PC-3 (cell line): ENCODE data around the gene PPM1B. TPM values are rescaled to one million over a fixed set of nuclear protein-coding genes. Genes with fewer than 3 reads are reported as not detected.

Experiments
- ATAC-seq: fragments of 200-7000 bp; cut with Tn5 transposase; 2 replicates; pipeline ENCODE4 v1.9.1; 2020; ENCODE audit warnings: mild to moderate bottlenecking, moderate library complexity
- BruUV-seq: library from RNA; stranded (reverse); fragments of 400-500 nt; replicated peaks from 2 replicates; lab custom pipeline; 2021; lab: Mats Ljungman, UMichigan
- CTCF ChIA-PET: fragments of 300-600 bp; sonication (Branson Sonifier 250); formaldehyde crosslinking; loops from one replicate; lab custom pipeline; 2022; ENCODE audit warnings: antibody characterized with exemption; lab: Charles Lee
- POLR2A ChIA-PET: fragments of 300-600 bp; sonication (Branson Sonifier 250); formaldehyde crosslinking; loops from one replicate; lab custom pipeline; 2022; ENCODE audit warnings: antibody characterized with exemption; ENCODE audit not compliant: unreplicated experiment; lab: Charles Lee
- DNase-seq: peaks from one replicate; pipeline ENCODE4 v3.0.0-alpha.2; 2015
- H2AFZ ChIP-seq: fragments of 300-600 bp; sonication (generic); 2 replicates; pipeline ENCODE4 v1.6.0; 2016; ENCODE audit warnings: antibody characterized with exemption, low read length
- H3F3A ChIP-seq: fragments of 300-600 bp; sonication (generic); one replicate; pipeline ENCODE4 v1.6.0; 2017; ENCODE audit warnings: antibody characterized with exemption, low read length, control low read depth, mild to moderate bottlenecking; ENCODE audit not compliant: unreplicated experiment
- H3K27ac ChIP-seq: fragments of 300-600 bp; sonication (generic); 2 replicates; pipeline ENCODE4 v1.5.1; 2016; ENCODE audit warnings: mild to moderate bottlenecking, low read length
- H3K27me3 ChIP-seq: fragments of 300-600 bp; sonication (generic); 2 replicates; pipeline ENCODE4 v1.6.1; 2016; ENCODE audit warnings: low read length, mixed read lengths
- H3K36me3 ChIP-seq: fragments of 300-600 bp; sonication (generic); 2 replicates; pipeline ENCODE4 v1.6.1; 2016; ENCODE audit warnings: low read depth, mixed run types, low read length, mixed read lengths
- H3K4me1 ChIP-seq: fragments of 300-600 bp; sonication (generic); 2 replicates; pipeline ENCODE4 v1.5.1; 2016; ENCODE audit warnings: low read length; ENCODE audit not compliant: insufficient read depth
- H3K4me2 ChIP-seq: fragments of 300-600 bp; sonication (generic); 2 replicates; pipeline ENCODE4 v1.6.0; 2016; ENCODE audit warnings: low read length
- H3K4me3 ChIP-seq: fragments of 300-600 bp; sonication (generic); 2 replicates; pipeline ENCODE4 v1.5.1; 2016; ENCODE audit warnings: mild to moderate bottlenecking, low read length, mixed read lengths
- H3K79me2 ChIP-seq: fragments of 300-600 bp; sonication (generic); 2 replicates; pipeline ENCODE4 v1.6.1; 2017; ENCODE audit warnings: low read length, mixed read lengths
- H3K9ac ChIP-seq: fragments of 300-600 bp; sonication (generic); 2 replicates; pipeline ENCODE4 v1.6.0; 2016; ENCODE audit warnings: mild to moderate bottlenecking, low read length
- H3K9me2 ChIP-seq: fragments of 300-600 bp; sonication (generic); replicated peaks from 2 replicates; pipeline ENCODE4 v1.6.1; 2016; ENCODE audit warnings: mixed run types, low read length, mixed read lengths
- H3K9me3 ChIP-seq: fragments of 300-600 bp; sonication (generic); 2 replicates; pipeline ENCODE4 v1.6.1; 2016; ENCODE audit warnings: low read length, mixed read lengths
- H4K20me1 ChIP-seq: fragments of 300-600 bp; sonication (generic); 2 replicates; pipeline ENCODE4 v1.6.1; 2016; ENCODE audit warnings: low read length, mixed read lengths
- EZH2 ChIP-seq: fragments of 300-600 bp; sonication (generic); IDR thresholded peaks from one replicate; pipeline ENCODE4 v1.6.1; 2017; ENCODE audit warnings: antibody characterized with exemption, mild to moderate bottlenecking, low read length; ENCODE audit not compliant: unreplicated experiment
- EZH2phosphoT487 ChIP-seq: fragments of 300-600 bp; sonication (generic); IDR thresholded peaks from 2 replicates; pipeline ENCODE4 v1.6.1; 2018; ENCODE audit warnings: mild to moderate bottlenecking, antibody characterized with exemption, low read length, borderline replicate concordance
- intact Hi-C: fragments of 100-400 bp; cut with micrococcal nuclease; formaldehyde crosslinking; loops from 2 replicates; pipeline ENCODE4 v1.9.0; 2023
- total RNA-seq: library from RNA; depleted of rRNA; stranded (reverse); fragments of >200 nt; gene quantifications from 2 replicates; pipeline ENCODE4 v1.2.3, GENCODE V29; 2014
- TF ChIP-seq, protein P1 (sequence below): fragments of 300-600 bp; sonication (generic); conservative IDR thresholded peaks from 2 replicates; pipeline ENCODE4 v1.5.1; 2017; ENCODE audit warnings: antibody characterized with exemption, low read depth, mild to moderate bottlenecking, low read length

Gene PPM1B
- total RNA-seq, 1 experiment from 2014 or later, result 17.6 TPM

DNA sequence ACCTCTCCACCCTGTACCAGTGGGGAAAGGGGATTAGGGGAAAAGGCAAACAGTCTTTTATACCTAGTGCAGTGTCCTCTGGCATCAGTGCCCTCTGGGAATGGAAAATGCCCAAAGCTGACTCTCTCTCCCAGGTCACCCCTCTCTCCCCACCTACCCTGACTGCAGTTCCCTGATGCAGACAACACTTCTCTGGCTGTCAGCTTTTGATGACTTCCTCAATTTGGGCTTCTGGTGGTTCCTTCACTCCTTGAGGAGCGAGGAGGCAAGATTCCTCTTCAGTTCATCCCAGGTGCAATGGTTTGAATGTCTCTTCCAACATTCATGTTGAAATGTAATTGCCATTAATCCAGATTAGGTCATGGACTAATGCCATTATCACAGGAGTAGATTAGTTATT is 19.7 kb upstream of the PPM1B start:
- no TSS peak for BruUV-seq
- TF ChIP-seq, protein P1, sequence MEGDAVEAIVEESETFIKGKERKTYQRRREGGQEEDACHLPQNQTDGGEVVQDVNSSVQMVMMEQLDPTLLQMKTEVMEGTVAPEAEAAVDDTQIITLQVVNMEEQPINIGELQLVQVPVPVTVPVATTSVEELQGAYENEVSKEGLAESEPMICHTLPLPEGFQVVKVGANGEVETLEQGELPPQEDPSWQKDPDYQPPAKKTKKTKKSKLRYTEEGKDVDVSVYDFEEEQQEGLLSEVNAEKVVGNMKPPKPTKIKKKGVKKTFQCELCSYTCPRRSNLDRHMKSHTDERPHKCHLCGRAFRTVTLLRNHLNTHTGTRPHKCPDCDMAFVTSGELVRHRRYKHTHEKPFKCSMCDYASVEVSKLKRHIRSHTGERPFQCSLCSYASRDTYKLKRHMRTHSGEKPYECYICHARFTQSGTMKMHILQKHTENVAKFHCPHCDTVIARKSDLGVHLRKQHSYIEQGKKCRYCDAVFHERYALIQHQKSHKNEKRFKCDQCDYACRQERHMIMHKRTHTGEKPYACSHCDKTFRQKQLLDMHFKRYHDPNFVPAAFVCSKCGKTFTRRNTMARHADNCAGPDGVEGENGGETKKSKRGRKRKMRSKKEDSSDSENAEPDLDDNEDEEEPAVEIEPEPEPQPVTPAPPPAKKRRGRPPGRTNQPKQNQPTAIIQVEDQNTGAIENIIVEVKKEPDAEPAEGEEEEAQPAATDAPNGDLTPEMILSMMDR, result no peak
- TF ChIP-seq EZH2phosphoT487, result no peak
- TF ChIP-seq EZH2, result no peak
- ATAC-seq (no peak), DNase-seq (no peak)
- Histone ChIP-seq H4K20me1 (no peaks in the 10 kb centered on the region), H3F3A (no peaks in the 10 kb centered on the region), H3K9ac (no peak overlapping the region), H3K9me2 (no peaks in the 10 kb centered on the region), H3K9me3 (no peaks in the 10 kb centered on the region), H3K36me3 (no peaks in the 10 kb centered on the region), H3K4me3 (no peak overlapping the region), H3K79me2 (no peaks in the 10 kb centered on the region), H3K4me2 (no peak overlapping the region), H2AFZ (no peak overlapping the region), H3K4me1 (no peaks in the 10 kb centered on the region), H3K27me3 (no peaks in the 10 kb centered on the region), H3K27ac (no peak overlapping the region)
- CTCF ChIA-PET, result no interaction called here
- POLR2A ChIA-PET, result no interaction called here
- intact Hi-C loops, result no loop called here

GRCh38 chr2:44150473-44150872 is 18.2 kb upstream of the PPM1B start:
- no peaks in the 10 kb centered on the region for H3K9me3 ChIP-seq
- H3K27me3 ChIP-seq, result no peaks in the 10 kb centered on the region
- no peak overlapping the region for H3K9ac ChIP-seq
- TF ChIP-seq, protein P1, result no peak
- TF ChIP-seq EZH2 (no peak), EZH2phosphoT487 (no peak)
- DNase-seq (no peak), ATAC-seq (no peak)
- intact Hi-C loops, result no loop called here
- no peaks in the 10 kb centered on the region for H3K4me1 ChIP-seq
- H3K79me2 ChIP-seq, result no peaks in the 10 kb centered on the region
- H3K9me2 ChIP-seq, result no peaks in the 10 kb centered on the region
- ChIA-PET CTCF (no interaction called here), POLR2A (no interaction called here)
- H3K27ac ChIP-seq, result no peak overlapping the region
- H4K20me1 ChIP-seq, result no peaks in the 10 kb centered on the region
- no peak overlapping the region for H3K4me3 ChIP-seq
- no peaks in the 10 kb centered on the region for H3K36me3 ChIP-seq
- H3F3A ChIP-seq, result no peaks in the 10 kb centered on the region
- no TSS peak for BruUV-seq
- no peak overlapping the region for H3K4me2 ChIP-seq
- no peak overlapping the region for H2AFZ ChIP-seq

DNA sequence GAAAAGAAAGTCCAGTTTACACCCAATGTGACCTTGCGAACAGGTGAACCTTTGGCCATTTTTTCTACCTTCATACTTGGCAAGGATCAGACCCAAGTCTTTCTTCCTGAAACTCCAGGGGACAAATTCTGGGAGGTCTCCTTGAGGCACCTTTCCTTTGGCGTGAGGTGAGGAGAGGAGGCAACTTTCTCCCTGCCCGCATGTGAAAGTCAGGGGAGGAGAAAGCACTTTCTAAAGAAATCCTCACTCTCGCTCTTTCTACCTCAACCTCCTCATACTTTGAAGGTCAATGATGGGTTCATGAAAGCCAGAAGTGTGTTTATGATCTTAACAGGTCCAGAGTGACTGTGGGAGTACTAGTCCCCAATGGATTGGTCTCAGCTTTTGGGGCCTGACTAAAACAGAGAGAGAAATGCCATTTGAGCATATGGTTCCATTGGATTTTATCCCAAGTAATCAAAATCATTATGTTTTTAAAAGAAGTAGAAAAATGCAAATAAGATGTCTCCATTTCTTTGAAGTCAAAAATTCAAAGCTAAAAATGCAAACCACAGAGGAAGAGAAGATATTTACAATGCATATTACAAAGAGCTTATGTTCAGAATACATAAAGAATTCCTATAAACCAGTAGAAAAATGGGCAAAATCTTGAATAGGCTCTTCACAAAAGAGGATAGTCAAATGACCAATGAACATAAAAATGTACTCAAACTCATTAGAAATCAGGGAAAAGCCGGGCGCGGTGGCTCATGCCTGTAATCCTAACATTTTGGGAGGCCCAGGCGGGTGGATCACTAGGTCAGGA is 15.6 kb upstream of the PPM1B start:
- CTCF ChIA-PET, result no interaction called here
- BruUV-seq, result no TSS peak

More for the DNA sequence above, 15.6 kb upstream of the PPM1B start:
- no peak overlapping the region for H3K27ac ChIP-seq
- no peaks in the 10 kb centered on the region for H3K27me3 ChIP-seq
- no peaks in the 10 kb centered on the region for H3F3A ChIP-seq
- H3K79me2 ChIP-seq, result no peaks in the 10 kb centered on the region
- H3K4me1 ChIP-seq, result no peaks in the 10 kb centered on the region
- no peaks in the 10 kb centered on the region for H3K9me3 ChIP-seq
- no peaks in the 10 kb centered on the region for H4K20me1 ChIP-seq
- H3K4me2 ChIP-seq, result no peak overlapping the region
- H3K9me2 ChIP-seq, result no peaks in the 10 kb centered on the region
- H3K36me3 ChIP-seq, result no peaks in the 10 kb centered on the region
- no peak overlapping the region for H3K4me3 ChIP-seq
- ATAC-seq, result no peak
- POLR2A ChIA-PET, result interaction anchor here (0.6 kb wide), 1 partner anchor 27 kb away, joined by 3 read pairs; no protein-coding TSS in a partner anchor
- TF ChIP-seq EZH2phosphoT487, result no peak
- TF ChIP-seq, protein P1, result no peak
- no peak for TF ChIP-seq EZH2
- no peak overlapping the region for H3K9ac ChIP-seq
- intact Hi-C loops, result no loop called here
- DNase-seq, result no peak
- H2AFZ ChIP-seq, result no peak overlapping the region
